ENCODE data around the gene PTX4.

The PTX4 gene

GRCh38 chr16:1460602-1461138, 28.1 kb downstream of the PTX4 start:
- TF ChIP-seq CTCF (IDR thresholded peaks at IDR 0.05; ENCODE audit: extremely low read depth, insufficient read depth, missing control alignments) = no peak

DNA sequence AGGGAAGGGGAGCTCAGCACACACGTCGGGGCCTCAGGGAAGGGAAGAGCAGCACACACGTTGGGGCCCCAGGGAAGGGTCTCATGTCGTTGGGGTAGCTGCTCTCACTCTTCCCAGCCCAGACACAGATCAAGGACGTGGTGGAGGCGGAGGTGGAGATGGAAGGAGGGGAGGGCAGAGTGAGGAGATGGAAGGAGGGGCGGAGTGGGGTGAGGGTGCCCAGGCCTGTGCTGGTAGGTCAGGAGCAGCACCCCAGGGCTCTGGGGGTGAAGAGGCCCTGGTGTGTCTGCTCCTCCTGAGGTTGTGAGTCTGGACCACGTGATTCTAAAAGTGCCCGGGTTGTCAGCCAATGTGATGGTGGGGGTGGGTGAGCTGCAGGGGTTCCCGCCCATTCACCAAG, 28.8 kb downstream of the PTX4 start:
- in situ Hi-C loops (cut with MboI; ENCODE audit: low pct_unique_long_range_greater_than_20kb, low sequenced_read_pairs, unreplicated experiment) = no loop called here
- DNase-seq (ENCODE audit: low spot score) = no peak
- no peak for TF ChIP-seq CTCF (IDR thresholded peaks at IDR 0.05; ENCODE audit: extremely low read depth, insufficient read depth, missing control alignments)

More at GRCh38 chr16:1460602-1461138, 28.1 kb downstream of the PTX4 start:
- DNase-seq (ENCODE audit: low spot score) = no peak
- in situ Hi-C loops (cut with MboI; ENCODE audit: low pct_unique_long_range_greater_than_20kb, low sequenced_read_pairs, unreplicated experiment) = no loop called here

- peak; percentile 82 for DNase-seq (ENCODE audit: low spot score)
- TF ChIP-seq CTCF (IDR thresholded peaks at IDR 0.05; ENCODE audit: extremely low read depth, insufficient read depth, missing control alignments) = no peak
- in situ Hi-C loops (cut with MboI; ENCODE audit: low pct_unique_long_range_greater_than_20kb, low sequenced_read_pairs, unreplicated experiment) = no loop called here
These were observed 29.8 kb downstream of the PTX4 start for GRCh38 chr16:1458977-1459341.

DNA sequence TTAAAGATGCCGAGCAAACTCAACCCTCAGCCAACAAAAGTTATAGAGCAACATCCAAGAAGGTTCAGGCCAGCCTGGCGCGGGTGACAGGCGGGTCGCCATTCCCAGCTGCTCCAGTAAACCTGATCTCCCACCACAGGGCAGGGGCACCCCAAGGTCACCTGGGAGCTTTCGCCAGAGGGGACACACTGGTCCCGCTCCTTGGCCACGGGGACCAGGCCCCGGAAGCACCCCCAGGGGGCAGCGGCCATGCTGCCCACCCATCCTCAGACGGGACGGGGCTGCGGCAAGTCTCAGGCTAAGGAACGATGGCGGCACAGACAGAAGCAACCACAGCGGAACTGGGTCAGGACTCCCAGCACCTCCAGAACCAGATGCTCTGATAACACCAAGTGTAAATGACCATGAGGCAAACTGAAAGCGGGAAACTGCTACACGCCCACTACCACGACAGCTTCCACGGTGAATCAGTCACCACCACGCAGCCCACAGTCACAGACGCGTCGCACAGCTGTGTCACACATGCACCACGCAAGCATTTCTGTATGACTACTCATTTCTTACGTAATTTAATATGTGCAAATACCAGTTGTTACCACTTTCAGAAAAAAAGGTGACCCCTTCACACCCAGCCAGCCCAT, 30.3 kb downstream of the PTX4 start:
- DNase-seq (ENCODE audit: low spot score) = no peak
- no peak for TF ChIP-seq CTCF (IDR thresholded peaks at IDR 0.05; ENCODE audit: extremely low read depth, insufficient read depth, missing control alignments)
- in situ Hi-C loops (cut with MboI; ENCODE audit: low pct_unique_long_range_greater_than_20kb, low sequenced_read_pairs, unreplicated experiment) = no loop called here

DNA sequence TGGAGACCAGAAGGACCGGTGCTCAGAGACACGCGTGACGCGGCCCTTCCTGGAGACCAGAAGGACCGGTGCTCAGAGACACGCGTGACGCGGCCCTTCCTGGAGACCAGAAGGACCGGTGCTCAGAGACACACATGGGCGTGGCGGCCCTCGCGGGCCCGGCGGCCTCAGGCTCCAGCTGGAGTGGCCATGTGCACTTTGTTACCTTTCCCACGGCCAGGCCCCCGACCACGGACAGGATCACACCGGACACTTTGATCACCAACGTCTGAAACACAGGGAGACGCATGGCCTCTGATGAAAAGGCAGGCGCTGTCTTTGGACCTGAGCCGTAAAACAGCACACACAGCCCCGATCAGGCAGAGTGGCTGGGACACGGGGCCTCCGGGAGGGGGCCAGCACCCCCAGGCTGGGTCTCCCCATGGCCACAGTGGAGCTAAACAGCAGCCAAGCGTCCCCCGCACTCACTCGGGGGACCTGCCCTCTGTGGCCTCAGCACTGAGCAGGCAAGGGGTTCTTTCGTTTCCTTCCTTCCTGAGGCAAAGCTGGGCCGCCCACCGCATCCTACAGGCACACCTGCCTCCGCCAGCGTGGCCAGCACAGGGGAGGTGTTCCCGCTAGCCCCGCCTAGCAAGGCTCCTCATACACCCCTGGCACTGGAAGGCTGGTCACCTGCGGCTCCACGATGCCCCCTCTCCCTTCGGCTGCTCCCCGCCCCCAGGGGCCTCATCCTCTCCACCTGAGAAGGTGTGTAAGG, 31.1 kb downstream of the PTX4 start:
- no peak for DNase-seq (ENCODE audit: low spot score)
- in situ Hi-C loops (cut with MboI; ENCODE audit: low pct_unique_long_range_greater_than_20kb, low sequenced_read_pairs, unreplicated experiment) = no loop called here
- TF ChIP-seq CTCF (IDR thresholded peaks at IDR 0.05; ENCODE audit: extremely low read depth, insufficient read depth, missing control alignments) = no peak

DNA sequence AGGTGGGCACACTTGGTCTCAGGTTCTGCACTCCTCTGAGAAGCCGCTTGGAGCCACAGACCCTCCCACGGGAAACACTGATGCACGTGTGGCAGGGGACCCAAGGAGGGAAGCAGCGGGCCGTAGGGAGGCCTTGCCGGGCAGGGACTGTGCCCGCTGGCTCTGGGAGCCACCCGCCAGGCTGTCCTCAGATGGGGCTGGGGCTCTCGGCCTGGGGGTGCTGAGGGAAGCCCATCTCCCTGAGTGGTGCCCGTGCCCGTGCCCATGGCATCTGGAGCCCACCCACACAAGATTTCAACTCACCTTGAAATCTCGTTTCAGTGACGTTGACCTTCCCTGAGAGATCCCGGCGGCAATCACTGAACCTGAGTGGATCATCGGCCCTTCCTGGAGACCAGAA, 31.8 kb downstream of the PTX4 start:
- in situ Hi-C loops (cut with MboI; ENCODE audit: low pct_unique_long_range_greater_than_20kb, low sequenced_read_pairs, unreplicated experiment) = no loop called here

More for the DNA sequence above, 31.8 kb downstream of the PTX4 start:
- no peak for DNase-seq (ENCODE audit: low spot score)
- no peak for TF ChIP-seq CTCF (IDR thresholded peaks at IDR 0.05; ENCODE audit: extremely low read depth, insufficient read depth, missing control alignments)

All from GM13977 (cell line).